ENCODE measurements around the gene ITM2B. TPM values are rescaled to one million over a fixed set of nuclear protein-coding genes. Genes with fewer than 3 reads are reported as not detected.
"Not testable (repeated sequence)": the region's sequence is repeated elsewhere in the genome, so short reads cannot be mapped to it uniquely, and the experiment has no call there.

ITM2B gene
- total RNA-seq, 4 donors from 2014 or later = 299 to 343 (median 303) TPM

DNA sequence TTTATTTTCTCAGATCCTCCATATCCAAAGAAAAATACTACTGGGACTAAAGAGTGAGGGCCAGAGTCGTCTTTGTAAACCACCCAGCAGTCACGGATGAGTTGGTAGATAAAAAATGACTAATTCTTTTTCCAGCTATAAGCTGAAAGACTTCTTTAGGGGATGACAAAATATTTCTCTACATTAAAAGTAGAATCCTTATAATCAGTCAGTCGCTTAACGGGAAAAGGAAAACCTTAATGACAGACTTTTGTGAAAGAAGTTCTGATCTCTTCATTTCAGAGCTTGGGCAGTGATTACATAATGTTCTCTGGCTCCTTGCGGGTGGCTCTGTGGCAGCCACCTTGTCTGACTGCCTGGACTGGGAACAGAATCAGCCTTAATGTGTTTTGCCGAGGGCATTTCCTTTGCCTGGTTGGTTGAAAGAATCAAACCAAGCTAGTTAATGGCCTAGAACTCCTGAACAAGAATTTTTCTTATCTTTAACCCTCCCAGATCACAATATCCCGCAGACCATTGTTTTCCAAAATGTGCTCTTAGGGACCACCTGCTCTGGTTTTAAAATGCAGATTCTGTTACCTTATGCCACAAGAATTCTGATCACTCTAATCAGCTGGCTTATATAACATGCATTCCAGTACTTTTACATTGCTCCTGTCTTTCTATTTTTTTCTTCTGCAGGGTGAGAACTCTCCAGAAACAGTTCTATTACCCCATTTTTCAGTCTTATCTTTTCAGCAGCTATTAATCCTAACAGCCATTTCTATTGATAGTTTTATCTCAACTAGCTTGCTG lies 2.5 kb downstream of the ITM2B start:
- H3K27ac ChIP-seq (replicated peaks in 1 of 4) = peak overlapping the region; percentile 92 to 100 (median 97)
- no peaks in the 10 kb centered on the region for H3K9me3 ChIP-seq
- peaks cover 50 to 65% (median 61%) of the 10 kb centered on the region in 4 donors for H3K4me1 ChIP-seq
- H3K27me3 ChIP-seq = no peaks in the 10 kb centered on the region
- WGBS = 22% methylated on average over 7 of the region's 7 CpGs
- peak overlapping the region; percentile 76 to 95 (median 92) for H3K4me3 ChIP-seq
- H3K36me3 ChIP-seq = peaks cover 0 to 9% (median 0%) of the 10 kb centered on the region in 4 donors
- intact Hi-C loops (cut with DNase I) = loop anchor here (10.0 kb wide), 3 partner anchors 141 to 349 kb away; partner anchors contain the start of genes MED4 and NUDT15
- TF ChIP-seq POLR2AphosphoS5 (IDR thresholded peaks at IDR 0.05) (peak; percentile 73), POLR2A (IDR thresholded peaks at IDR 0.05; ENCODE audit: low read depth) (no peak)
- DNase-seq (ENCODE audit: extremely low spot score) = no peak

- Histone ChIP-seq H3K36me3 (peaks cover 0 to 17% (median 0%) of the 10 kb centered on the region in 4 donors), H3K27ac (replicated peaks in 1 of 4) (peak overlapping the region; percentile 38 to 99 (median 94)), H3K9me3 (no peaks in the 10 kb centered on the region), H3K4me1 (peaks cover 61 to 74% (median 73%) of the 10 kb centered on the region in 4 donors), H3K27me3 (no peaks in the 10 kb centered on the region), H3K4me3 (peak overlapping the region; percentile 76 to 95 (median 92))
- TF ChIP-seq POLR2AphosphoS5 (IDR thresholded peaks at IDR 0.05) (peak; percentile 5 to 61), EP300 (IDR thresholded peaks at IDR 0.05) (no peak)
- intact Hi-C loops (cut with DNase I) = loop anchor here (10.0 kb wide), 3 partner anchors 142 to 348 kb away; partner anchors contain the start of genes MED4 and NUDT15
- DNase-seq (ENCODE audit: extremely low spot score) = no peak
- WGBS = 33% methylated on average over 3 of the region's 3 CpGs
Measured at GRCh38 chr13:48236528-48237353, 3.7 kb downstream of the ITM2B start.

- not testable (repeated sequence) for H3K9me3 ChIP-seq; DNase-seq (ENCODE audit: extremely low spot score); H3K27me3 ChIP-seq; H3K4me3 ChIP-seq
- intact Hi-C loops (cut with DNase I) = loop anchor here (10.0 kb wide), 3 partner anchors 145 to 345 kb away; partner anchors contain the start of genes MED4 and NUDT15
- Histone ChIP-seq H3K36me3 (peaks cover 0 to 17% (median 0%) of the 10 kb centered on the region in 4 donors), H3K27ac (replicated peaks in 1 of 4) (peak overlapping the region in 1 of 4 donors; percentile 13), H3K4me1 (peaks cover 66 to 87% (median 86%) of the 10 kb centered on the region in 4 donors)
- WGBS = 97% methylated on average over 6 of the region's 6 CpGs
Measured at GRCh38 chr13:48239369-48239768, 6.4 kb downstream of the ITM2B start.

GRCh38 chr13:48241651-48242050 lies 8.6 kb downstream of the ITM2B start:
- intact Hi-C loops (cut with DNase I) = no loop called here
- H3K27ac ChIP-seq (replicated peaks in 1 of 4) = no peak overlapping the region

GRCh38 chr13:48242677-48243076 lies 9.7 kb downstream of the ITM2B start:
- H3K4me1 ChIP-seq = peaks cover 69 to 93% (median 89%) of the 10 kb centered on the region in 4 donors
- no peak for TF ChIP-seq POLR2A (IDR thresholded peaks at IDR 0.05; ENCODE audit: low read depth)
- TF ChIP-seq CTCF (IDR thresholded peaks at IDR 0.05) = no peak
- TF ChIP-seq EP300 (IDR thresholded peaks at IDR 0.05) = no peak
- no peak for TF ChIP-seq POLR2AphosphoS5 (IDR thresholded peaks at IDR 0.05)
- H3K27me3 ChIP-seq = no peaks in the 10 kb centered on the region
- peaks cover 0 to 17% (median 0%) of the 10 kb centered on the region in 4 donors for H3K36me3 ChIP-seq
- WGBS = 92% methylated on average over 1 of the region's 1 CpG
- no peak for DNase-seq (ENCODE audit: extremely low spot score)
- no peak overlapping the region for H3K27ac ChIP-seq (replicated peaks in 1 of 4)
- intact Hi-C loops (cut with DNase I) = no loop called here
- no peaks in the 10 kb centered on the region for H3K9me3 ChIP-seq
- H3K4me3 ChIP-seq = no peak overlapping the region

More at GRCh38 chr13:48241651-48242050, 8.6 kb downstream of the ITM2B start:
- peaks cover 0 to 17% (median 0%) of the 10 kb centered on the region in 4 donors for H3K36me3 ChIP-seq
- peaks cover 72 to 93% (median 91%) of the 10 kb centered on the region in 4 donors for H3K4me1 ChIP-seq
- no peak overlapping the region for H3K4me3 ChIP-seq
- no peak for TF ChIP-seq EP300 (IDR thresholded peaks at IDR 0.05)
- no peak for TF ChIP-seq CTCF (IDR thresholded peaks at IDR 0.05)
- no peak for TF ChIP-seq POLR2A (IDR thresholded peaks at IDR 0.05; ENCODE audit: low read depth)
- no peak for TF ChIP-seq POLR2AphosphoS5 (IDR thresholded peaks at IDR 0.05)
- no peaks in the 10 kb centered on the region for H3K27me3 ChIP-seq
- 55% methylated on average over 4 of the region's 4 CpGs for WGBS
- no peak for DNase-seq (ENCODE audit: extremely low spot score)
- H3K9me3 ChIP-seq = no peaks in the 10 kb centered on the region
